COLO668 (cell line): ENCODE results near the gene GALNT7.
A peak's percentile ranks its signal among the peaks of the same experiment; 100 is the strongest.
"Not testable (repeated sequence)": the region's sequence is repeated elsewhere in the genome, so short reads cannot be mapped to it uniquely, and the experiment has no call there.

Experiments used
- DNase-seq: peaks from one replicate; lab custom pipeline; 2025; ENCODE audit not compliant: unreplicated experiment; lab: John Stamatoyannopoulos, UW

GALNT7 gene, protein sequence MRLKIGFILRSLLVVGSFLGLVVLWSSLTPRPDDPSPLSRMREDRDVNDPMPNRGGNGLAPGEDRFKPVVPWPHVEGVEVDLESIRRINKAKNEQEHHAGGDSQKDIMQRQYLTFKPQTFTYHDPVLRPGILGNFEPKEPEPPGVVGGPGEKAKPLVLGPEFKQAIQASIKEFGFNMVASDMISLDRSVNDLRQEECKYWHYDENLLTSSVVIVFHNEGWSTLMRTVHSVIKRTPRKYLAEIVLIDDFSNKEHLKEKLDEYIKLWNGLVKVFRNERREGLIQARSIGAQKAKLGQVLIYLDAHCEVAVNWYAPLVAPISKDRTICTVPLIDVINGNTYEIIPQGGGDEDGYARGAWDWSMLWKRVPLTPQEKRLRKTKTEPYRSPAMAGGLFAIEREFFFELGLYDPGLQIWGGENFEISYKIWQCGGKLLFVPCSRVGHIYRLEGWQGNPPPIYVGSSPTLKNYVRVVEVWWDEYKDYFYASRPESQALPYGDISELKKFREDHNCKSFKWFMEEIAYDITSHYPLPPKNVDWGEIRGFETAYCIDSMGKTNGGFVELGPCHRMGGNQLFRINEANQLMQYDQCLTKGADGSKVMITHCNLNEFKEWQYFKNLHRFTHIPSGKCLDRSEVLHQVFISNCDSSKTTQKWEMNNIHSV

DNA sequence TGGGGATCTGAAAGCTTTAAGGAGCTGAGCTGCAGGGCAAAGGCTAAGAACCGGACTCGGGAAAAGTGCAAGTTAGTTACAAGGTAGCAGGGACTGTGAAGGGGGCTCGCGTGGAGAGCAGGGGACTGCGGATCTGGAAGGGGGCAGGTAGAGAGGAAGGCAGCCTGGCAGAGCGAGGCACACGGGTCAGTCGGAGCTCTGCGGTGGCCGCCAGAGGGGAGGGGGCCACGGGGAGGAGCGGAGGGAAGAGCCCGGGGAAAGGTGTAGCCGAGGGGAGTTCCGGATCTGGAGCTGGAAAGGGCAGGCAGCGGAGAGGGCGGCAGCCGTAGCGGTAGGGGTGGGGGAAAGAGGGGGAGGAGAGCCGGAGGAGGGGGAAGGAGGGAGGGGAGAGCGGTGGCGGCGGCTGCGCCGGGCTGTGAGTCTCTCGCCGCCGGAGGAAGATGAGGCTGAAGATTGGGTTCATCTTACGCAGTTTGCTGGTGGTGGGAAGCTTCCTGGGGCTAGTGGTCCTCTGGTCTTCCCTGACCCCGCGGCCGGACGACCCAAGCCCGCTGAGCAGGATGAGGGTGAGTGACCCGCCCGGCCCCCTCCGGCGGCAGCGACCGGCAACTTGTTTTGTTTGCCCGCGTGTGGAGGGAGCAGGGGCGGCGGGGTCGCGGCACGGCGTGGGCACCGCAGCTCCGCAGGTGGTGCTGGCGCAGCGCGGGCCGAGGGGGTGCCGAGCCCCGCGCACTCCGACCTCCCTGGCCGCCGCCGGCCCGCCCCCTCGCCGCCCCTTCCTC is at the start of gene GALNT7:
TSS of gene GALNT7 (plus strand) at position 416 of the 782 bp plus-strand sequence. CDS start at position 441, 25 bp downstream.
- DNase-seq: peak; percentile 90

DNA sequence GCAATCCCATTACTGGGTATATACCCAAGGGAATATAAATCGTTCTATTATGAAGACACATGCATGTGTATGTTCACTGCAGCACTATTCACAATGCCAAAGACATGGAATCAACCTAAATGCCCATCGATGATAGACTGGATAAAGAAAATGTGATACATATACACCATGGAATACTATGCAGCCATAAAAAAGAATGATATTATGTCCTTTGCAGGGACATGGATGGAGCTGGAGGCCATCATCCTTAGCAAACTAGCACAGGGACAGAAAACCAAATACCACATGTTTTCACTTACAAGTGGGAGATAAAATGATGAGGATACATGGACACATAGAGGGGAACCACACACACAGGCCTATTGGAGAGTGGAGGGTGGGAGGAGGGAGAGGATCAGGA is 49.8 kb upstream of the GALNT7 start:
- DNase-seq: not testable (repeated sequence)

DNA sequence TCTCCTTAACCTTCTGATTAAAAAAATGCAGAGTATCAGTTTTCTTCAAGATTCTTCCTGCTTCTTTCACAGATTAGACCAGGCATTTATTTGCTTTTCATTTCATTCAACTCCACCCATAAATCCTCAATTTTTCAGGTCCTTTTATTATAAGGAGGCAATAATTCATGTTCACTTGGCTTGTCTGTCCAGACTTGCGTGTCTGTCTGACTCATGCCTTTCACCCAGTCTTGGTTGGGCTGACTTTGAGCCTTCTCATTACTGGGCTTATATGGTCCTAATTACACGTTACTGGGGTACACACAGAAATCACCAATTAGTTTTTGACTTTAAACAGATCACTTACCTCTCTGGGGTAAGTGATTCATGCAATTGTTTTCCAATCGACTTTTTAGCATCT is 48.8 kb upstream of the GALNT7 start:
- DNase-seq: no peak

DNA sequence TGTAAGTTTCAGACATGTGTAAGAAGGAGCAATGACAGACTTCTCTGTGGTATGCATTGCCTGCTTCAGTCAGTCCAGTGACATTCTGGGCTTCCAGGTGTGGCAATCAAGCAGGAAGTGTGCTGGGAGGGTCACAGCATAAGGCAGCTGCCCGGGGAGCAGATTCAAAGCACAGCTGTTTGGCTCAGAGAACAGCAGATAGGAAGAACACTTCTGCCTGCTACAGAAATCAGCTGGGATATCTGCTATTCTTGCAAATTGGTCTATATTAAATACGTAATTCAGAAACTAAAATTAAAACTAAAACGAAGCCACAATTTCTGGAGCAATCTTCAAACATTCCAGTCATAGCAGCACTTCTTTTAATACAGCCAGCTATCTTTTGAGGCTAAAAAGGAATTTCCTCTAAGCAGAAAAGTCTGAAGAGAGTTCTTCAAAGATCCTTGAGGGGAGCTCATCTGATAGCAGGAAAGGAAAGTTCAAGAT is 47.5 kb upstream of the GALNT7 start:
- peak; percentile 64 for DNase-seq

DNA sequence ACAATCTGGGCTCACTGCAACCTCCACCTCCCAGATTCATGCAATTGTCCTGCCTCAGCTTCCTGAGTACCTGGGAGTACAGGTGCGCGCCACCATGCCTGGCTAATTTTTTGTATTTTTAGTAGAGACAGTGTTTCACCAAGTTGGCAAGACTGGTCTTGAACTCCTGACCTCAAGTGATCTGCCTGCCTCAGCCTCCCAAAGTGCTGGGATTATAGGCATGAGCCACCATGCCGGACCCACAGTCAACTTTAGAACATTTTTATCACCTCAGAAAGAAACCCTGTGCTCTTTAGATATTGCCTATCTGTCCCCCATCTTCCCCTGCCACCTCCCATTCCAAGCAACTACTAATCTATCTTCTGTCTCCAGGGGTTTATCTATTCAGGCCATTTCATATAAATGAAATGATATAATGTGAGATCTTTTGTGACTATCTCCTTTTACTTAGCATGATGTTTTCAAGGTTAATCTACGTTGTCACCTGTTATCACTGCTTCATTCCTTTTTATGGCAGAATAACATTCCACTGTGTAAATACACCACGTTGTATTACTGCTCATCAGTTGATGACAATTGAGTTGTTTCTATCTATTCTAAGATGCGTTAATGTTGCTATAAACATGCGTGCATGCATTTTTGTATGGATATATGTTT is 44.3 kb upstream of the GALNT7 start:
- no peak for DNase-seq

DNA sequence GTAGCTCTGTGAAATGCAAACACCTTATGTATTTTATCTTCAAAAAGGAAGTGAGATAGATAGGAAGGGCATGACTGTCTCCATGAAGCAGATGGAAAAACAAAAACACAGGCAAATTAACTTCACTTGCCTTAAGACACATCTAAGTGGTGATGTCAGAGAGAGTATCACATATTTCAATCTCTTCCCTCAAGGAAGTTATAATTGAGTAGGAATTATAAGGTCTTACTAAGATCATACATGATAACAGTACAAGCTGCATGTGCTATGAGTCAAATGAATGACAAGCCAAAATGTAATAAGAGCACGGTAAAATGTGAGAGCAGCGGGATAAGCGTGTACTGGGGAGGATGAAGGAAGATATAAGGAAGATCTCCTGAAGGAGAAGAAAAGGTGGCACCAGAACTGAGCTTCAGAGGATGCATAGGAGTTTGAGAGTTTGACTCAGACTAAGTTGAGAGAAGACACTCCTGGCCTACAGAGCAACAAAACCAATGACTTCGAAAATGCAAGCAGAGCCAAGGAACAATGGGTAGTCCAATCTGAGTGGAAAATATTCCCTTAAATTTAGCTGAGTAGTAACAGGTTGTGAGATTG is 43.3 kb upstream of the GALNT7 start:
- no peak for DNase-seq

DNA sequence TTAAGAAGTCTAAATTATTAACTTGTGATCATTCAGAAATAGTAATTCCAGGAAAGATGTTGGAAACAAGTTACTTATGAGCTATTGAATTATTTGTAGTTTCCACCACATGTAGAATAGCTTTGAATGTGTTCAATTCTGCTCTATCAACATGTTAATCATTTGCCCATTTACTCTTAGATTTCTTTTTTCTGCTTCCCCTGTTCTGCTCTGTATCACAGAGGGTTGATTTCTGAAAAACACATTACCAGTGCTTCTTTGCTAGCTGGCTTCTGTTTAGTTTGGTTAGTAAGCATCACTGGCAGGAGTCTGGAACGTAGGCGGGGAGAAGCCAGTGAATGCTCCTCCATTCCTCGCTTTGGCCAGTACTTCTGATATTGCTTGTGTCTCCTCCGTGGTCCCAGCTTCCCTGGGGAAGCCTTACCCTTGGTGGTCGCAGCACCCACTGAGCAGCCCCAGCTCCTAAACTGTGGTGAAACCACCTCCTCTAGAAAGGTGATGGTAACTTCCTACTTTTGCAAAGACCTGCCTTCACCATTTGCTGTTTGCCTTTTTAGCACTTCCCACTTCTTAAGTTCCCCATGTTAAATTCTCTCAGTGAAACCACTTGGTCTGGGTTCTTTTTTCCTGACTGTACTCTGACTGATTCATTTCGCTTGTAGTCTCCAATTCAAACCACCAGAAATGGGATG is 40.3 kb upstream of the GALNT7 start:
- no peak for DNase-seq

DNA sequence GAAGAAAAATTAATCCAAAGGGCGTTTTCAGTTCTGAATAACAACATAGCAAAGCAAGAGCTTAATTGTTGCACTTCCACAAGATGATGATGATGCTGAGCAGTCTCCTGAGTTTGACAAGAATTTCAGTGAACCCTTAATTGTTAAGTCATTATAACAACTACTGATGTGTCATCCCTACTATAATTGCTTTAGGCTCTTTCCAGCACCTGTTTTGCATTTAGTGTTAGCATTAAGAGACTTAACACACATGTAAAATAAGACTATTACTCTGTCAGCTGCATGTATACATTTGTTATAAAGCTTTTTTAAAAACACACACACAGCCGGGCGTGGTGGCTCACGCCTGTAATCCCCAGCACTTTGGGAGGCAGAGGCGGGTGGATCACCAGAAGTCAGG is 37.9 kb upstream of the GALNT7 start:
- no peak for DNase-seq

DNA sequence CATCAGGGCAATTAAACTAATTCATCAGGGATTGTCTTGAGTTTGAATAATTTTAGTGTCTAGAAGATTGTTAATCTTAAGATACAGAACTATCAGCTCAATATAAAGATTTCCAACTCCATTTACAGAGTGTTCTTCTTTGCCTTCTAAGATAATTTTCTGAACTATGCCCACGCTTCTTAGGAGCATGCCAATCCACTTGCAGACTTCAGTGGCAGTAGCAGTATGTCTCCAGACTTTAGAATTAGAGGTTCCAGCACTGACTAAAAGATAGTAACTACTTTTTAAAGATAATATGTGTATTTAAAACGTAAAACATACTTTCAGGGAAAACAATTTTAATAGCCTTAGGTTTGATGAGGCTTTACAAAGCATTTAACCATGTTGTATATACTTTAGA is 34.2 kb upstream of the GALNT7 start:
- no peak for DNase-seq

DNA sequence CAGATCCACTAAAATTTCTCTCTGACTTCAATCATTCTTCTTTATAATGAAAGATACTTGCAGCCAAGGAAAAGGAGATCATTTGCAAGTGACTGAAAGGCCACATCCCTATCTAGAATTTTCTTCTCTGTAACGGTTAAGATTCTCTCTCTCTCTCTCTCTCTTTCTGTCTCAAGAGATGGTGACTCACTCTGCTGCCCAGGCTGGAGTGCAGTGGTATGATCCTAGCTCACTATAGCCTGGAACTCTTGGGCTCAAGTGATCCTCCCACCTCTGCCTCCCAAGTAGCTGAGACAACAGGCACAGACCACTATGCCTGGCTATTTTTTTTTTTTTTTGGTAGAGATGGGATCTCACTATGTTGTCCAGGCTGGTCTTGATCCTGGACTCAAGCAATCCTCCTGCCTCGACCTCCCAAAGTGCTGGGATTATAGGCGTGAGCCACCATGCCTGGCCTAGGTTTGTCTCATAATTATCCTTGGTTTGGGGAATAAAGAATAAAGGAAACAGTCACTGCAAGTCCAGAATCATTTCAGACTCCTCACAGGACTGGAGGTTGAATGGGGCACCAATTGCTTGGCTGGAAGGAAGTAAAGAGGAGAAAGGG is 33.3 kb upstream of the GALNT7 start:
- DNase-seq: no peak

DNA sequence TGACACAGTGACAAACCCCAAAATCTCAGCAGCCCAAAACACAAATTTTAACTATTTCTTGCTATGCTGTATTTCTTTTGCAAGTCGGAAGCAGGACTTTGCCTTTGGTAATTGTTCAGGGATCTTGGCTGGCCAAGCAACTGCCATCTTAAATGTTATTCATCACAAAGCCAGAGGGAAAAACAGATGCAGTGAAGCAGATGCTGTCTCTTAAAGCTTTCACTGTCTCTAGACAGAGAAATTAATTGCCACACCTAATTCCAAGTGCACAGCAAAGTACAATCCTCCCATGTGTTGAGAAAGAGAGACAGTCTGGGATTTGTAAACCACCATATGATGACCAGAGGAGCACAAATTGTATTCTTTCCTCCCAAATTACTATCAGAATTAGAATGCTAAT is 30.0 kb upstream of the GALNT7 start:
- no peak for DNase-seq

DNA sequence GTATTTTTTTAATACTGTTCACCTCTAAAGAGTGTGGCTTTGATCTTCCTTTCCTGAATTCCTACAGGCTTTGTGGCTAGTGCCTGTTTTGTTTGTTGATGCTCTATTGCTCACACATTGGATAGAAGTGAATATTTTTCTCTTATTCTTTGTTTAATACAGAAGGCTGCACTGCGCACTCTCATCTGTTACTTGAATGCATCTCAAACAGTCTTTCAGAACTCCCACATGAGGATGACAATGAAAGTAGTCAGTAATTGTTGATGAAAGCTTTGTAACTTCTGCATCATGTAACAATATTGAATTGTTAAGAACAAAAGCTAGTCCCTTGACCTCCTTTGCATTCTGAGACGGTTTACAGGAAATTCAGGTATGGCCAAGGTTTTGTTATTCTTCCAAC is 29.1 kb upstream of the GALNT7 start:
- DNase-seq: no peak

DNA sequence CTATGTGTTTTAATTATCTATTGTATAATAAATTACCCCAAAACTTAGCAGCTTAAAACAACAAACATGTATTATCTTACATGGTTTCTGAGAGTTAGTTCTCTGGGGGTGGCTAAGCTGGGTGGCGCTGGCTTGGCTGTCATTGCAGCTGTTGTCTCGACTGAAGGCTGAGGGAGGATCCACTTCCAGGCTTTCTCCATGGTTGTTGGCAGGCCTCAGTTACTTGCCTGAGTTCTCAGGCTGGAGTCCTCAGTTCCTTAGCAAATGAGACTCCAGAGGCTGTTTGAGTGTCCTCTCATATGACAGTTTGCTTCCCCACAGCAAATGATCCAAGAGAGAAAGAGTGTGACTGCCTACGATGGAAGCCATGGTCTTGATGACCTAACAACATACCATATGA is 23.5 kb upstream of the GALNT7 start:
- no peak for DNase-seq

DNA sequence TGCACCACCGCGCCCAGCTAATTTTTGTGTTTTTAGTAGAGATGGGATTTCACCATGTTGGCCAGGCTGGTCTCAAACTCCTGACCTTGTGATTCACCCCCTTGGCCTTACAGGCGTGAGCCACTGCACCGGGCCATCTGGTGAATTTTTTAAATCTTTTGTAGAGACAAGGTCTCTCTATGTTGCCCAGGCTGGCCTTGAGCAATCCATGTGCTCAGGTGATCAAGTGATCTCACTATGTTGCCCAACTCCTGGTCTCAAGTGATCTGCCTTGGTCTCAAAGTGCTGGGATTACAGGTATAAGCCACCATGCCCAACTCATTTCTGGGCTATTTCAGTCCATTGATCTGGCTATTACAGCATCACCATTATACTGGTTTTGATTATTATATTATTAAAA is 22.2 kb upstream of the GALNT7 start:
- no peak for DNase-seq

DNA sequence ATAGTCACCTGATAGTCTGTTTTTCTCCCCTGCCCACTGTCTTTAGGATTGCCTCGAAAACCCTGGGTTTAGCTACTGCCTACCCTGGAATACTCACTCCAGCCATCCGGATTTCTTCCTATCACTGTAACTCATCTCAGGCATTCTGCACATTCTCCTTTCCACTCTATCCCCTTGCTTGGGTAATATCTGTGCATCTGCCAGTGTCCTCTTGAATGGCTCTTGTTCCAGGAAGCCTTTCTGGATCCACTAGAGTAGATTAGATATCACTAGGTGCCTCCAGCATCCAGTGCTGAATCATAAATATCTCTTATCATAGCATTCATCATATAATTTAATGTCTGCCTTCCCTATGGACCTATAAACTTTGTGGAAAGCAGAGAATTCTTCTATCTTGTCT is 17.1 kb upstream of the GALNT7 start:
- no peak for DNase-seq

DNA sequence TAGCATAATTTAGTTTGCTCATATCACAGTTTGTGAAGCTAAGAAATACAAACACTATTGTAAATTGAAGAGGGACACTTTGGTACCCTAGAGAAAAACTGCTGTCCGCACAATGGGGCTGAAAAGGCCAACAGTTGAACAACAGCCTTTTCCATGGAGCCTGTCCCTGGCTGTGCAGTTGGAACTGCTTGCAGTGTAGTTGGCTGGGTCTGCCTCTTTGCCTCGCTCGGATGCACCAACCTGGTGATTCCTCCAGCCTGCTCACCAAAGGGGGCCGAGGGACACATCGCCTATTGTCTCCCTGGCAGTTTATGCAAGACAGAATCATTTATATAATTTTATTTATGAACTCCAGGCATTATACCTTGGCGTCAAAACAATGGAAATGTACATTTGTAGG is 16.5 kb upstream of the GALNT7 start:
- DNase-seq: no peak

DNA sequence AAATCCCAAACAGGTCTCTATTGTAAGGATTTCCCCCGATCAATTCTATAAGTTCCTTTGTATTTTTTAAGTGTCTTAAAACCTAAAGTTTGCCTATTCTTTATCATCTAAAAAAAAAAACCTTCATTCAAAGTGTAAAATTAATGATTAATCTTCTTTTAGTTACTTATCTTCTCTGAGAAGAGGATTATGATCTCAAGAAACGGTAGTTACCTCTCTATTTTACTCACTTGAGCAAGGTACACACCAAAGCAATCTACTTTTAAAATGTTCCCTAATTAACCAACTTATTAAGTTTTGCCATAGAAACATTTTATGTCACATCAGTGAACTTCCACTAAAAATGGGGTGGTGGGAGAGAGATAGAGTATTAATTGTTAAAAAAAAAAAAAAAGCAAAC is 15.2 kb upstream of the GALNT7 start:
- no peak for DNase-seq

DNA sequence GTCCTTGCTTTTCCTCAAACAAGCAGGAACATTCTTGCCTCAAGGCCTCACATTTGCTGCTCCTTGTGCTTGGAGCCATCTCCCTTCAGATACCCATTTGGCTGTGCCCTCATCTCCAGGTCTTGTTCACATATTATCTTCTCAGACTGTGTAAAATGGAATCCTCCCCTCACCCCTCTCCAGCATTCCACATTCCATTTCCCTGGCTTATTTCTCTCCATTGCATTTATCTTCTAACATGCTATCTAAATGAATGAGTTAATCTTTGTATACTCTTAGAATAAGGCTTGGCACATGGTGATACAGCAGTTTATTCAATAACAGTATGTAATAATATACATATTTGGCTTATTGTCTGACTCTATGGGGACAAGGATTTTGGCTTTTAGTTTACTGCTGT is 8.8 kb upstream of the GALNT7 start:
- no peak for DNase-seq

DNA sequence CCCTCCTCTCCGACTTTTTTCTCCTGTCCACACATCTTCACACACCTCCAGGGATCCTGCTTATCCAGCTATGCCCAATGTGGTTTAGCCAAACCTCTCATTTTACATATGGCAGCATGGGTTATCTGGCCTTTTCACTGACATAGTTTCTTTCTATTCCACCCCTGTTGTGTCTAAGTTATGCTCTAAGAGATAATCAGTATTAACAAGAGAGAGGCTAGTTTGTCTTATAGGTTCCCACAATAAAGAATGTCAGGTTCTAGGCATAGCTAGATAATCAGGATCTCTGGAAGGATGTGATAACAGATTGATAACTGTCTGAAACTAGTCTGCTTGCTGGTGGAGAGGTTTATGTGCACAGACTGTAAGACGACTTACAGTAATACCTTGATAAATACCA is 7.7 kb upstream of the GALNT7 start:
- no peak for DNase-seq

DNA sequence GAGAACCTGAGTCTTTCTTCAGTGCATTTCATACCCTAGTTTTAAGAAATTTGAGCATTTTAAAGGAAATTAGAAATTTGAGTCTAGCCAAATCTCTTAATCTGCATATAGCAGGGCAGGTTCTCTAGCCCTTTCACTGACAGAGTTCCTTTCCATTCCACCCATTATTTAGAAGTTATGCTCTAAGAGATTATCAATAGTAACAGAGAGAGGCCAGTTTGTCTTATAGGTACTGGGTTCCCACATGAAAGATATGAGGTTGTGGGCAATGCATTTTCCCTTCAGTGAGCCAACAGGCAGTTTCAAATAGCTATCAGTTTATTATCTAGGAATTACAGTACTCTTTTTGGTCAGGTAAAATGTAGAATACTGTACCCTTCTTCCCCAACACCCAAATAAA is 7.3 kb upstream of the GALNT7 start:
- no peak for DNase-seq
